MV-4-11 (cell line): ENCODE results near the gene ZNF831.

ENCODE experiments used
- DNase-seq: peaks from one replicate; lab custom pipeline; 2025; lab: John Stamatoyannopoulos, UW

The ZNF831 gene

DNA sequence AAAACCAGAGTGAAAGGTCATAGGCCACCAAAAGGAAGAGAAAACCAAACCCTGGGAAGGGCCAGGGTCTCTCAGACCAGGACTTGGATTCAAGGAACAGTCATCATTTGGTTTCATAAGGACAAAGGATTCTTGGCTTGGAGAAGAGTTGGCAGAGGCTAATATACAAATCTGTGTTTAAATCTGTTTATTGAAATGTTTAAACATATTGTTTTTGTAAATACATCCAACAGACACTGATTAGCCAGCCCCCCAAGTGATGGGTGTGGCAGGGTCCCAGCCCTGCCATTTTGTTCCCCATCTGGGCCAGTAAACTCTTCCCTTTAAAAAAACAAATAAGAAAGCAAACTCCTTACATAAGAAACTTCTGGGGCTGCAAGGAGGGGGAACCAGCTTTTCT, 6.1 kb upstream of the ZNF831 start:
- no peak for DNase-seq

DNA sequence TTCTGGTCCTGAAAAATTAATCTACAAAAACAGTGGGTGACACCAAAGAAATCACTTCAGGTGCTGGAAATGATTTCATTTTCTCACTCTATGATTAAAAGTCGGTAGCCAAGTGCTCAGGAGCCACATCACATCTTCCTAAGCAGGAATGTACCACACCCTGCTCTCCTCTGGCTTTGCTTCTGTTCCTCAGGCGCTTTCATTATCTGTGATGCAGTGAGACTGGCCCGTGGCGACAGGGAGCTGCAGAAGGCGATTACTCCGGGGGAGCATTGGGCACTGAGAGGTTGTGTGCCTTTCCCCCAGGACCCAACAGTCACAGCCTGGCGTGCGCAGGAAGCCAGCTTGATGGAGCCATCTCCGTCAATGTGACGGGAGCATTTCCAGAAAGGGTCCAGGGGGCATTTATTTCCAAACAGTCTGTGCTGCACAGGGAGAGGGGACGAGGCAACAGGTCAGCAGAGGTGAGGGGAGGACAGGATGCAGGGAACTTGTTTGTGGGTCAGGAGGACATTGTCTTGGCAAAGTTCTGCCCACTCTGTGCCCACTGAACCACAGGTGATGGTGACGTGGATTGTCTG, 5.6 kb upstream of the ZNF831 start:
- DNase-seq = no peak

DNA sequence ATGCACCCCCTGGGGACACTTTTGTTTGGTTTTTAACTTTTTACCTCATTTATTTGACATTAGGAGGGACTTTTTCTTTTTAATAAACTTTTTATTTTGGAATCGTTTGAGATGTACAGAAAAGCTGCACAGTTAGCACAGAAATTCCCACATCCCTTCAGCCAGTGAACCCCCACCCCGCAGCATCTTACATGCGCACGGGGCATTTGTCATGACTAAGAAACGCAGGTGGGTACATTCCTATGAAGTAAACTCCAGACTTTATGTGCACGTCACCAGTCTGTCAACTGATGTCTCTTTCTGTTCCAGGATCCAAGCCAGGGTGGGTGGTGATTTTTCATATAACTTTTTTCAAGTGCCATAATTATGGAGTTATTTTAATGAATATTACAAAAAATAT, 4.9 kb upstream of the ZNF831 start:
- DNase-seq = no peak

DNA sequence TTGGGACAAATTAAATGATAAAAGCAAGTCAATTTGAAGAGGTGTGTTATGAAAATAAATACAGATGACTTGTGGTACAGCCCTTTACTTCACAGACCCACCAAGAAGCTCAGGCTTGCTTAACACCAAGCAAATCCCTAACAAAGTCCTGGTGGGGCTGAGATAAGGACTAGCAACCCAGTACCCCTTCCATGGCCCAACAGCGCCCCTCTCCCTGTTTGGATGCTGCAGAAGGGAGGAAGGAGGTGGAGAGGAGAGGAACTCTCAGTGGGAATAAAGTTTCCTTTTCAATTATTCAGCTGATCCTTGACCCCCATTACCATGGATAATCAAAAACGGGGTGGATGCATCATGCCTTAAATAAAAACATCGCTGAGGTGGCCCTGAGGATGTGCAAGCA, 4.5 kb upstream of the ZNF831 start:
- DNase-seq = no peak

DNA sequence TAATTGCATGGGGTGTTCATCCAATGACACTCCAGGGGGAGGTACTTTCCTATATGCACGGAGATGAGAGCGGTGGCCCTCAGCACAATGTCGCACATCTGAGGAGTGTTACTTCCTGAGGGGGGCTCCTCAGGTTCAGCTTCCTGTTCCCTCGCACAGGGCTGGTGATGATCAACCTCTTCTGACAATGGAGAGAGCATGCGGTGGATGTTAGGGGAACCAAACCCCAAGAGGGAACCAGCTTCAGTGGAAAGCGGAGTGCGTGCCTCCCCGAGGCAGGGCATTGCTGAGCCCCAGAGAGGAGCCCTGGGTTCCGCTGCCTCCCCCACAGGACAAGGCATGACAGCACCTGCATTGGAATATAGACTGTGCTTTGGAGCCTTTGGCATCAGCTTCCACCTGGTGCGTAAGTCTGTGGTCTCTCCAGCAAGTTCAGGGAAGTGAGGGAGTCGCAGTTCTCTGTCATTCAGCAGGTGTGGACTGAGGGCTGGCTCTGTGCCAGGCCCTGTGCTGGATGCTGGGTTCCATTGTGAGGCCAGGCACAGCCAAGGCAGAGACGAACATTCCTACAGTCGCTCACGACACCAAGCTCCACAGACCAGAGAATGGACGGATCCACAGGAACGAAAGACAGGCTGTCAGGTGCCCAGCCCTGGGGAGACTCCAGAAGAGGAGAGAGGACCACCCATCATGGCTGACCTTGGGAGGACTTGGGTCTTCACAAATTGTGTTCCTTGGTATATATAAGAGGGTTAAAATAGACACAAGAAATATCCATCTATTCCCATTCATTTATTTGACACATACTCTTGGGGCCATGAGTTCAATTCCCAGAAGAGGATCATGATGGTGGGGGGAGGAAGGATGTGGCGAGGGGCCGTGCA, 3.9 kb upstream of the ZNF831 start:
- no peak for DNase-seq

DNA sequence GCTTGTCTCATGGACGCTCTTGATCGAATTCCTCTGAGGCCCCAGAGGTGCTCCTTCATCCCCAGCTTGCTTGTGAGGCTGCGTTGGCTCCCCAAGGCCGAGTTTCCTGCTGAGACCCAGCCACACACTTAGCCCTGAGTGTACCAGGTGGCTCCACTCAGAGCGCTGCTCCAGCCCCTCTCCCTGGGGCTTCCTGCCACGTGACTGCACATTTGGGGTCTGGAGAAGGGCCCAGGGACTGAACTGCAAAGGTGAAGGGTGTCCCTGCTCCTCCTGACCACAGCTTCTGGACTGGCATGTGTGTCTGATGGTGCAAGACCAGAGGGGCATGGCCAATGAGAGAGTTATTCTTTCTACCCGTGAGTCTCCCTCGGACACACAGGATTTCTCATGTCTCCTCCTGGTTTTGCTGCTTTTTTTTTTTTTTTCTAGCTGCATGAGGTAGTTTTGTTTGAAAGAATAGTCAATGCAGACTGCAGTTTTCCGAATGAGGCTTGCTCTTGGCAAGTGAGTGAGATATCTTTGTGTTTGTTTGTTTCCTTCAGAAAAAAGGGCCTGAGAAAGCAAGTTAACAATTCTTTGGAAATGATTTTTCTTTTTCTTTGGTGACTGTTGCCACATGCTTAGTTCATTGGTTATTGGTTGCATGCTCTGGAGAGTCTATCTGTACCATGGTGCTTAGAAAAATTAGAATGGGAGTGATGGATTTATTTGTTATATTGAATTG, 3.1 kb upstream of the ZNF831 start:
- DNase-seq = no peak

DNA sequence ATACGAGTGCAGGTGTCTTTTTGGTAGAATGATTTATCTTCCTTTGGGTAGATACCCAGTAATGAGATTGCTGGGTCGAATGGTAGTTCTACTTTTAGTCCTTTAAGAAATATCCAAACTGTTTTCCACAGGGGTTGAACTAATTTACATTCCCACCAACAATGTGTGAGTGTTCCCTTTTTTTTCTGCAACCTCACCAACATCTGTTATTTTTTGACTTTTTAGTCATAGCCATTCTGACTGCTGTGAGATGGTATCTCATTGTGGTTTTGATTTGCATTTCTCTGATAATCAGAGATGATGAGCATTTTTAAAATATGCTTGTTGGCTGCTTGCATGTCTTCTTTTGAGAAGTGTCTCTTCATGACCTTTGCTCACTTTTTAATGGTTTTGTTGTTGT, 1.9 kb upstream of the ZNF831 start:
- DNase-seq = no peak

DNA sequence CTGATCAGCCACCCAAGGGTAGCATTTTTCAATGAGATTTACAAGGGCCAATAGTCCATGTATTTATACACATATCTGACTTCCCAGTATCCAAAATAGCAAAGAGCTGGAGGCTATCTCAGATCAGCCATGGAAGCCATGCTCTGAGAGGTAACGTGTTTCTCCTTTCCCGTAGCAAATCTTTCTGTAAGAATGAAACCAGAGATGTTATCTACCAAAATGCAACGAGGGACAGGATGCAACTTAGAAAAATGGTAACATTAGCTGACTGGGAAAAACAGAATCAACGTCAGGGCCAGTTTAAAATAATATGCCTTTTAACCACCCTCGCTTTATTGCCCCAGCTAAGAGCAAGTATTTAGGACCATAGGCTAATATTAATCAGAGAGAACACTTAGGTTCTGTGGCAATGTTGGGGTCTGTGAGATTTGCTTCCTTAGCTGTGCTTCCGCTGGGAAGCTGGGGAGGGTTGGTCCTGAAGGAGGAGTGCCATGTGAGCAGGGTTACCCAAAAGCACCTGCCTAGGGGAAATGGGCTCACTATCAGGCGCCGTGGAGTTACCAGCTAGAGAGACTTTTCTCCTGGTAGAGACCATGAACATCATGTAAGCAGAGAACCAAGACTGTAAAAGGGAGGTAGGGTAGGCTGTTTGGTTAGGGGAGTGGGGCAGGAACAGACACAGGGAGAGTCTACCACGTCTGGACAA, 1.2 kb downstream of the ZNF831 start:
- no peak for DNase-seq

DNA sequence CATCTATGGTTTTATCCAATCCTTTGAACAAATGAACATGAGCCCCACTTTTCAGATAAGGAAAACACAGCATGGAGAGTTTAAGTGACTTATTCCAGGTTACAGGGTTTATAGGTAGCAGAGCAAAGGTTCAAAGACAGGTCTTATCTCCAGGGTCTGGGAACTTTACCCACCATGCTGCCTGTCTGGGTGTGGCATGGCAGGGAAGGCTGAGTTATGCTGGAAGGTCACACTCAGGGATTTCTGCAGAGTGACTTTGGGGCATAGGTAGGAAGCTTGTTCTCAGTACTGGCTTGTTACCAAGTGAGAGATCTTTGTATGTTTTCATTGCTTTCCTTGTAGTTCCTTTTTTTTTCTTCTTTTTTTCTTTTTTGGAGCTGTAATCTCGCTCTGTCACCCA, 1.8 kb downstream of the ZNF831 start:
- no peak for DNase-seq

DNA sequence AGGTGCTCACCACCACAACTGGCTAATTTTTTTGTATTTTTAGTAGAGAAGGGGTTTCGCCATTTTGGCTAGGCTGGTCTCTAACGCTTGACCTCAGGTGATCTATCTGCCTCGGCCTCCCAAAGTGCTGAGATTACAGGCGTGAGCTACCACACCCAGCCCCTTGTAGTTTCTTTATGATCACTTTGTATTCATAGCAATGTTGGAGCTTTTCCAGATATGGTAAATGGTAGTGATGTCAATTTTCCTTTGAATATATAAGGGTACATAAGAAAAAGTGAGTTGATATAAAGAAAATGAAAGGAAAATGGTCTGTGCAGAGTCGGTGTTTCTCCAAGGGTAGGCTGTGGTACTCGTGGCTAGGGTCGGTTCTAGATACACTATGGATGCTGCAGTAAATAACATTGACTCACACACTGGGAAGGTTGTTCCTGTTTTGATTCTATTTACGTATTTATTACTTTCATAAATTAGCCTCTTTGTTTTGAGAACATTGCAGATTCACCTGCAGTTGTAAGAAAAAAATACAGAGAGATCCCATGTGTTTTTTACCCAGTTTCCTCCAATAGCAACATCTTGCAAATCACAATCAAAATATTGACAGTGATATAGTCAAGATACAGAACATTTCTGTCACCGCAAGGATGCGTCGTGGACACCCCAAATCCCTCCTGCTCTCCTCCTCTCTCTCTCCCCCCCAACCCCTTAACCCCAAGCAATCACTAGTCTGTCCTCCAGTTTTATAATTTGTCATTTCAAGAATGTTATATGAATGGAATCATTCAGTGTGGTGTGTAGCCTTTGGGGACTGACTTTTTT, 2.5 kb downstream of the ZNF831 start:
- DNase-seq = no peak

DNA sequence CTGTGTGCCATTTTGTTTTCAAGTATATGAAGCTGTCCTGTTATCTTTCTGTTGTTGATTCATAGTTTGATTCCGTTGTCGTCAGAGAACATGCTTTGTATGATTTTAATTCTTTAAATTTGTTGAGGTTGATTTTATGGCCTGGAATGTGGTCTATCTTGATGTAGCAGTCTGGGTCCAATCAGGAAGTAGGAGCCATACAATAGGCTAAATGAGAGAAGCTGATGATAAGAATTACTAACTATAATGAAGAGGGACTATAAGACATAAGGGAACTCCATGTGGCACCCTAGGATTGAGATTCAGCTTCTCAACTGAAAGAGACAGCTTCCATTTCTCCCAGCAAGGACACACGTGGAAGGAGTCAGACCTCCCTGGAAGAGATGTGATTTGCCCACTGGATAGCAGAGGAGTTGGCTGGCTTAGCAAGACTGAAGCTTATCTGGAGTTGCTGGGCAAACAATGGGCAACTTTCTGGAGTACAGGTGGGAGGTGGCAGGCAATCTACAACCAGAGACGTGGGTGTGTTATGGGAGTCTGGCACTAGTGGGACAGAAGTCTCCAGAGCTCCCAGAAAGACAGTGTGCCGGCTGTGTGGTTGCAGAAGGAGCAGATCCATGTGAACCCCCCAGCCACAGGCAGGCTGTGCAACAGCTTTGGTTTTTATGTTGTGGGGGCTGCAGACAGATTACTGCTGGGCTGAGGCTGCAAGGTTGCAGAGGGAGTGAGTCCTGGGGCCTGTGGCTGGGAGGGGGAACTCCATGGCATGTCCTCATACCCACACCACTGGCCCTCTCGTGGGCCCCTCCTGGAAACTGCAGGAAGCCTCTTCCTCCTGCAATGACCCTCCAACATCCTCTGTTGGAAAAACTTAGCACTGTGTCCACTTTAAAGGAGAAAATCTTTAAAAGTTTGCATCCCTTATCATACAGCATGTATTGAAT, 7.1 kb downstream of the ZNF831 start:
- DNase-seq = no peak

DNA sequence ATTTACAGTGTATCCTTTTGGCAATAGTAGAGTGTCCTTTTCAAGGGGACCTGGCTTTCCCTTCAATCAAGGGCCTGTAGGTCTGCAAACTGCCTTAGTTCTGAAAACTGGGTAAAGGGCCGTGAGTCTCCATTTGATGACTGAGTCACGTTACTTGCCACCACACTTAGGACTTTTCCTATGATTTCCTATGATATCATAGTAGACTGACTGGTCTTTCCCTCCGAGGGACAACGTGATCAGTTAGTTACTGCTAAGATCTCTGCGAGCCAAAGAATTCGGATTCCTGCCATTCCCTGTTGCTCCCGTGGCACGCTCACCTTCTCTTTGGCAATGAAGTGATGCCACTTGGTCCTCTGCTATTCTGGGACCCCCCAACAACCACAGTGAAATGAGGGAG, 8.4 kb downstream of the ZNF831 start:
- DNase-seq = no peak

DNA sequence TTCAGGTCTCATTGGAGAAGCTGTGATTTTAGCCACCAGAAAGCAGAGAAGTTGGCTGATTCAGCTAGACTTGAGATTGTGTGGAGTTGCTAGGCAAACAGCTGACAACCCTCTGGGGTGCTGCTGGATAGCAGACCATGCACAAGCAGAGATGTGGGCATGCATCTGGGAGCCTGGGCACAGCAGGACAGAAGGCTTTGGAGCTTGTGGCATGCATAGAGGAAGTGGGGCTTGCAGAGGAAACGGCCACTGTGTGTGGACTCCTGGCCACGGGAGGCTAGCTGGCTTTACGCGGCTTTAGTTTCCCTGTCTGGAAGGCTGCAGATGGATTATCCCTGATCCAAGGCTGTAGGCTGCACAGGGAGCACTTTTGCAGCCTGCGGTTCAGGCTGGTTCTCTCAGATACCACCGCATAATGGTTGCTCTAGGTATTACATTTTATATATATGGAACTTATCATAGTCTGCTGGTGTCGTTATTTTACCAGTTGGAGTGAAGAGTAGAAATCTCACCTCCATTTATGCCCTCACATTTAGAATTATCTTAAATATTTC, 10.4 kb downstream of the ZNF831 start:
- DNase-seq = peak; percentile 5

DNA sequence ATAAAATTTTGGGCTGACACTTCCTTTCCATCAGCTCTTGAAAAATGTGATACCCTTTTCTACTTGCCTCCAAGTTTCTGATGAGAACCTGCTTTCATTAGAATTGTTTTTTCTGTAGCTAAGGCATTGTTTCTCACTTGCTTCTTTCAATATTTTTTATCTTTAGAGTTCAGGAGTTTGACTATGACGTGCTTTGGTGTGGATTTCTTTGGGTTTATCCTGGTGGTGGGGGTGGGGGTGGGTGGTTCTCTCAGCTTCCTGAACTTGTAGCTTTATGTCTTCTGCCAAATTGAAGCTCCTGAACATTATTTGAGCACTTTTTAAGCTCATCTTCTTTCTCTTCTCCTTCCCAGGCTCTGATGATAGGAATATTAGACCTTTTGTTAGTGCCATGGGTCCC, 11.4 kb downstream of the ZNF831 start:
- DNase-seq = no peak

DNA sequence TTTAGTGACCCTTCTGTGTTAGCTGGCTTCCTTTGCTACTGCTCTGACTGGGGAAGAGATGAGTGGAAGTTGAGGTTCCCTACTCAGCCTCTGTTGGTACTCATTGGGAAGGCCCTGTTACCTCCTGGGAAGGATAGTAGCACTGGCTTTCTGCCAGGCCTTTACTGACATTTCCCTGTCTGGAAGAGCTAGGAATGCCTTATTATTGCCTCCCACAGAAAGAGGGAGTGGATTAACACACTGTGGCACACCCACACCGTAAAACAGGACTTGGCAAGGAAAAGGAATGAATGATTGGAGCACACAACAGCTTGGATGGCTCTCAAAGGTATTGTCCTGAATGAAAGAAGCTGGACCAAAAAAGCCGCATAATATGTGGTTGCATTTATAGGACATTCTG, 12.2 kb downstream of the ZNF831 start:
- no peak for DNase-seq

DNA sequence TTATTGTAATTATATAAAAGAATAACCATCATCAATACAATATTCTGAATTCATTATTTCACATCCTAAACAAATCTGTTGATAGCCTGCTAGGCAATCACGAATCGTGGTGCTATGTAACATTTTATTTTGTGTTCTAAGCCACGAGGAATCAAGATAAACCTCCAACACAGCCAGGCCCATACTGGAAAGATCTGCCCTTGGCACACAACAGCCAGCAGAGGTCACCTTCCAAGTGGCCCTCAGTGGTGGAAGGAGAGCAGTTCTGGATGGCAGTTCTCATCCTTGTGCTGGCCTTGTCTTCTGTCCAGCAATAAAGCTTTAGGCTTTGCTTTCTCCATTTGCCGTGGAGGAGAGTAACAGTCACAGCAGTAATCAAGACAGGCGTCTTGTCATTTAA, 13.2 kb downstream of the ZNF831 start:
- DNase-seq = no peak

DNA sequence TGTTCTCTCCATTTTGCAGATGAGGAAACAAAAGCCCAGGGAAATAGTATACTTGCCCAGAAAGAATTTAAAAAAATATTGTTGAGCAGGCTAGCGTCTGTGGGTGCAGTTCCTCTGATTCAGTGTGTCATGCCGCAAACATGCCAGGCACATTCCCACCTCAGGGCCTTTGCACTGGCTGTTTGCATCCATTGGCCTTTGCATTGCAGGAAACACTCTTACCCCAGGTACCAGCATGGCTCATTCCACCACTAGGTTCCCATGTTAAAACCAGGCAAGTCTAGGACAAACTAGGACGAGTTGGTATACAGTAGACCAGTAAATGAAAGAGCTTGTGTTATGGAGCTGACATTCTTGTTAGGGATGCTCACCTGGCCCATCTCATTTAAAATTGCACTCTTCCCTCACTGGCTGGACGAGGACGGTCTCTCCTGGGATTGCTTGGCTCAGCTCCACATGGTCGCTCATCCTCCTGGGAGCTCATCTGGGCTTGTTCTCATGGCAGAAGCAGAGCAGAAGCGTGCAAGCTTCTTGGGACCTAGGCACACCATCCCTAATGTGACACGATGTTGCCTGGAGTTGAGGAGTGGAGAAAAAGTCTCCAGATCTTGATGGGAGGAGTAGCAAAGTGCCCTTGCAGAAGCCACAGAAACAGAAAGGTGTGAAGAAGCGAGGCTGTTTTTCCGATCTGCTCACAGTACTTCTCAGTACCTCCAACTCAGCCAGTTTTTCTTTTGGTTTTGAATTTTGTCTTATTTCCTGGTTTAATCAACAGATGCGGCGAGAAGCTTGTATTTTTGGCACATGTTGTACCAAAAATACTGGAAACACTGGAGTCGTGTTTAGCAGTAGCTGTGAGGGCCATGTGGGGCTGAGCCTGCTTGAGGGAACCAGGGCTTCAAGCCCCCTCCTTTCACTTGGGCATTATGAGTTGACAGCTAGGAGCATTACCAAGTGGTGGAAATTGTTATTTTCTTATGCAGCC, 13.9 kb downstream of the ZNF831 start:
- no peak for DNase-seq

DNA sequence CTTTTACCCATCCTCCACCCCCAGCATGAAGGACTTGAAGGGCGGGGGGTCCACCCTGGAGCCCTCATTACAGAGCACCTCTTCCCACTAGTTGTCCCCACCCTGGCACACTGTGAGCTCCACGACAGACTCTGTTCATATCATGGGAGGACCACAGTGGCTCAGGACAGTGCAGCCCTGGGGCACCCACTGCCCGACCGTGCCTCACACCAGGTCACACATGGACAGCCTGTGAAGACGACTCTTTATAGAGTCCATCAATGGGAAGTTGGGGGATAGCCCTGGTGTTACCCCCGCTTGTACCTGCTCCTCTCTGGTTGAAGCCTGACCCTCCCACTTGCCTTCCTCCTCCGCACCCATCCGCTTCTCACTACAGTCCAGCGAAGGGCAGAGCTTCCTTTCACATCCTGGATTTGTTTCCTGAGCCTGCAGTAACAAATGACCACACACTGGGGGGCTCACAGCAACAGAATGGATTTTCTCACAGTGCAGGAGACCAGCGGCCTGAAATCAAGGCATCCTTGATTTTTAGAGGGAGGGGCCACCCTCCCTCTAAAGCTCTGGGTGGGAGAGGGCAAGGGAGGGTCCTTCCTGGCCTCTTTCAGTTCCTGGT, 15.5 kb downstream of the ZNF831 start:
- no peak for DNase-seq

DNA sequence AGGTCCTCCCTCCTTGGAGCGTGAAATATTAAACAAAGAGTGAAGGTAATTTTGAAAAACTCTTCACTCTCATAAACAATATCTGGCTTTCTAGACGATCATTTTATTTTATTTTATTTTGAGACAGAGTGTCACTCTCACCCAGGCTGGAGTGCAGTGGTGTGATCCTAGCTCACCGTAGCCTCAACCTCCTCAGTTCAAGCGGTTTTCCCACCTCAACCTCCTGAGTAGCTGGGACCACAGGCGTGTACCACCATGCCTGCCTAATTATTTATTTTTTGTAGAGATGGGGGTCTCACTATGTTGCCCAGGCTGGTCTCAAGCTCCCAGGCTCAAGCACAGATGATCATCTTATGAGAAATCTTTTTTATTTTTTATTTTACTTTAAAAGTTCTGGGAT, 16.4 kb downstream of the ZNF831 start:
- DNase-seq = no peak
